HT-29 (cell line): ENCODE results near the gene UNKL. TPM values are rescaled to one million over a fixed set of nuclear protein-coding genes. Genes with fewer than 3 reads are reported as not detected.

Source experiments
- DNase-seq: peaks from one replicate; pipeline ENCODE4 v3.0.0-alpha.2; 2015; ENCODE audit warnings: low spot score
- total RNA-seq: library from RNA; depleted of rRNA; stranded (reverse); fragments of >200 nt; shearing (Covaris generic); gene quantifications from 2 replicates; pipeline ENCODE4 v1.2.3, GENCODE V29; 2014; rRNA removed

The UNKL gene, protein sequence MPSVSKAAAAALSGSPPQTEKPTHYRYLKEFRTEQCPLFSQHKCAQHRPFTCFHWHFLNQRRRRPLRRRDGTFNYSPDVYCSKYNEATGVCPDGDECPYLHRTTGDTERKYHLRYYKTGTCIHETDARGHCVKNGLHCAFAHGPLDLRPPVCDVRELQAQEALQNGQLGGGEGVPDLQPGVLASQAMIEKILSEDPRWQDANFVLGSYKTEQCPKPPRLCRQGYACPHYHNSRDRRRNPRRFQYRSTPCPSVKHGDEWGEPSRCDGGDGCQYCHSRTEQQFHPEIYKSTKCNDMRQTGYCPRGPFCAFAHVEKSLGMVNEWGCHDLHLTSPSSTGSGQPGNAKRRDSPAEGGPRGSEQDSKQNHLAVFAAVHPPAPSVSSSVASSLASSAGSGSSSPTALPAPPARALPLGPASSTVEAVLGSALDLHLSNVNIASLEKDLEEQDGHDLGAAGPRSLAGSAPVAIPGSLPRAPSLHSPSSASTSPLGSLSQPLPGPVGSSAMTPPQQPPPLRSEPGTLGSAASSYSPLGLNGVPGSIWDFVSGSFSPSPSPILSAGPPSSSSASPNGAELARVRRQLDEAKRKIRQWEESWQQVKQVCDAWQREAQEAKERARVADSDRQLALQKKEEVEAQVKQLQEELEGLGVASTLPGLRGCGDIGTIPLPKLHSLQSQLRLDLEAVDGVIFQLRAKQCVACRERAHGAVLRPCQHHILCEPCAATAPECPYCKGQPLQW
- total RNA-seq: 29.1 and 32.0 TPM in 2 replicates

DNA sequence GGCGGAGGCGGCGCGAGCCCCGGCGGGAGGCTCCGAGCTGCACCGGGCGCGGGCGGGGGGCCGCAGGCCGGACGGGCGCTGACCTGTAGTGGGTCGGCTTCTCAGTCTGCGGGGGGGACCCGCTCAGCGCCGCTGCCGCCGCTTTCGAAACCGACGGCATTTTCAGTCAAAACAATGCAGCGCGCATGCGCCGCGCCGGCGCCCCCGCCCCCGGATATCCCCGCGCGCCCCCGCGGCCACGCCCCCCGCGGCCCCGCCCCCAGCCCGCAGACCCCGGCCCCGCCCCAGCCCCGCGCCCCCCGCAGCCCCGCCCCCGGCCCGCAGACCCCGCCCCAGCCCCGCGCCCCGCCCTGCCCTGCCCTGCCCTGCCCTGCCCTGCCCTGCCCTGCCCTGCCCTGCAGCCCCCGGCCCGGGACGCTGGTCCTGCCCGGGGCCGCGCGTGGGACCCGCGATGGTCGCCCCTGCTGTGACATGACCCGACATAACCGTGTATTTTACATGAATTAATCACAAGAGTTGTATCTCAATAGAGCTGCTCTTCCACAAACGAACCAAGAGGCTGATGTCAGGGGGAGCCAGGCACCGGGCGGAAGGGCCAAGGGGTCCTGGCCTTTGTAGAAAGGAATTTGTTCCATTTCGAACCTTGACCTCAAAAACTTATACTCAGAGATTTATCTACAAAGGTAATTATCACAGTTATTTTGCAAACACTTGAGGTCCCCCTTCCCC is at the start of gene UNKL:
UNKL (minus strand) TSS at position 173 of the 729 bp plus-strand sequence; CDS start at position 160, 13 bp downstream.
- DNase-seq: peak; percentile 25

- DNase-seq: no peak
These were observed 46.6 kb upstream of the UNKL start for GRCh38 chr16:1461146-1461545.

GRCh38 chr16:1460602-1461138 is 46.2 kb upstream of the UNKL start:
- no peak for DNase-seq

GRCh38 chr16:1459967-1460366 is 45.5 kb upstream of the UNKL start:
- DNase-seq: no peak

DNA sequence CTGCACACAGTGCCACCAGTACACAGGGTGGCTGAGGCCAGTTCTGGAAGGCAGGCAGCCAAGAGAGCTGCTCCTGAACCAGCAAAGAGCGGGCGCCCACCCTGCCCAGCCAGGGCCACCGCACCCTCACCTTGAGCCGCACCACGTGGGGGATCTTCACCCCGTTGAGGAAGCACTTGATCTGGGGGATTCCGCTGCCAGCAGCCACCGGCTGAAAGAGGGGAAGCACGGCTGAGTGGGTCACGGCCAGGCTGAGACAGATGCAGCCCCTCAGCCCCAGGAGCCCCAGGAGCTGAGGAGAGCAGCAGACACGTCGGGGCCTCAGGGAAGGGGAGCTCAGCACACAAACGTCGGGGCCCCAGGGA is 44.5 kb upstream of the UNKL start:
- no peak for DNase-seq

DNA sequence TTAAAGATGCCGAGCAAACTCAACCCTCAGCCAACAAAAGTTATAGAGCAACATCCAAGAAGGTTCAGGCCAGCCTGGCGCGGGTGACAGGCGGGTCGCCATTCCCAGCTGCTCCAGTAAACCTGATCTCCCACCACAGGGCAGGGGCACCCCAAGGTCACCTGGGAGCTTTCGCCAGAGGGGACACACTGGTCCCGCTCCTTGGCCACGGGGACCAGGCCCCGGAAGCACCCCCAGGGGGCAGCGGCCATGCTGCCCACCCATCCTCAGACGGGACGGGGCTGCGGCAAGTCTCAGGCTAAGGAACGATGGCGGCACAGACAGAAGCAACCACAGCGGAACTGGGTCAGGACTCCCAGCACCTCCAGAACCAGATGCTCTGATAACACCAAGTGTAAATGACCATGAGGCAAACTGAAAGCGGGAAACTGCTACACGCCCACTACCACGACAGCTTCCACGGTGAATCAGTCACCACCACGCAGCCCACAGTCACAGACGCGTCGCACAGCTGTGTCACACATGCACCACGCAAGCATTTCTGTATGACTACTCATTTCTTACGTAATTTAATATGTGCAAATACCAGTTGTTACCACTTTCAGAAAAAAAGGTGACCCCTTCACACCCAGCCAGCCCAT is 44.0 kb upstream of the UNKL start:
- no peak for DNase-seq

DNA sequence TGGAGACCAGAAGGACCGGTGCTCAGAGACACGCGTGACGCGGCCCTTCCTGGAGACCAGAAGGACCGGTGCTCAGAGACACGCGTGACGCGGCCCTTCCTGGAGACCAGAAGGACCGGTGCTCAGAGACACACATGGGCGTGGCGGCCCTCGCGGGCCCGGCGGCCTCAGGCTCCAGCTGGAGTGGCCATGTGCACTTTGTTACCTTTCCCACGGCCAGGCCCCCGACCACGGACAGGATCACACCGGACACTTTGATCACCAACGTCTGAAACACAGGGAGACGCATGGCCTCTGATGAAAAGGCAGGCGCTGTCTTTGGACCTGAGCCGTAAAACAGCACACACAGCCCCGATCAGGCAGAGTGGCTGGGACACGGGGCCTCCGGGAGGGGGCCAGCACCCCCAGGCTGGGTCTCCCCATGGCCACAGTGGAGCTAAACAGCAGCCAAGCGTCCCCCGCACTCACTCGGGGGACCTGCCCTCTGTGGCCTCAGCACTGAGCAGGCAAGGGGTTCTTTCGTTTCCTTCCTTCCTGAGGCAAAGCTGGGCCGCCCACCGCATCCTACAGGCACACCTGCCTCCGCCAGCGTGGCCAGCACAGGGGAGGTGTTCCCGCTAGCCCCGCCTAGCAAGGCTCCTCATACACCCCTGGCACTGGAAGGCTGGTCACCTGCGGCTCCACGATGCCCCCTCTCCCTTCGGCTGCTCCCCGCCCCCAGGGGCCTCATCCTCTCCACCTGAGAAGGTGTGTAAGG is 43.2 kb upstream of the UNKL start:
- no peak for DNase-seq

- no peak for DNase-seq
These were observed 42.4 kb upstream of the UNKL start for GRCh38 chr16:1456951-1457350.

- no peak for DNase-seq
These were observed 41.0 kb upstream of the UNKL start for GRCh38 chr16:1455190-1456171.

GRCh38 chr16:1454561-1454960 is 40.1 kb upstream of the UNKL start:
- DNase-seq: no peak

DNA sequence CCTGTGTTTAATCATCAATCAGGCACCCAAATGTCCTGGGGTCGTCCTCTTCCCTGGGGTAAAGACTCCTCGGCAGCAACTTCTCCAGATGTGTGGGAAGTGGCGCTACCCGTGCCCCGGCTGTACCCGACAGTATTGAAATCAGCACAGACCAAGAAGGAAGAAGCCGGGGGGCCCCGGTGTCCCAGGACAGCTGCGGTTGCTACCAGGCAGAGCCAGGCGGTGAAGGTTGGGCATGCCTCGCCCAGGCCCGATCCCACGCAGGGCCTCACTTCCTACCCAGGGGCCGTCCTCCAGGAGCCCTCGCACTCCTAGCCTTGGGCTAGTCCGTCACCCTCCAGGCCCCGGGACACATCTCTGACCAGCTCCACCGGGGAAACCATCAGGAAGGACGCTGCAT is 38.8 kb upstream of the UNKL start:
- DNase-seq: no peak

DNA sequence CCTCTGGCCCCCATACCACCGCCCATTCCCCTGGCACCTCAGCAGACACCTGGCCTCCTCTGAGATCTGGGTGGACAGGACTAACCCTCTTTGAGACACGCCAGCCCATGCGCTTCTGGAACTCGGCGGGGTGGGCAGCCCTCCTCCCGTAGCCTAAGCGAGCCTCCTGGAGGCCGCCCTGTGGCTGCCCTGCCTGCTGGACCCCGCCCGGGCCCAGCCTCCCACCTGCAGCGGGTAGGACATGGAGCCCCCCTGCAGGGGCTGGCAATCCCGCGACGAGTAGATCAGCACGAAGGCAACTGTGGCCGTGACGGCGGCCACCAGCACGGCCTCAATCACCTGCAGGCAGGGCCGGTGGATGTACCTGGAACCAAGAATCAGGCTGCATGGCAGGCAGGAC is 38.0 kb upstream of the UNKL start:
- DNase-seq: no peak

- DNase-seq: no peak
These were observed 37.3 kb upstream of the UNKL start for GRCh38 chr16:1451702-1452392.

GRCh38 chr16:1450841-1451240 is 36.3 kb upstream of the UNKL start:
- no peak for DNase-seq

DNA sequence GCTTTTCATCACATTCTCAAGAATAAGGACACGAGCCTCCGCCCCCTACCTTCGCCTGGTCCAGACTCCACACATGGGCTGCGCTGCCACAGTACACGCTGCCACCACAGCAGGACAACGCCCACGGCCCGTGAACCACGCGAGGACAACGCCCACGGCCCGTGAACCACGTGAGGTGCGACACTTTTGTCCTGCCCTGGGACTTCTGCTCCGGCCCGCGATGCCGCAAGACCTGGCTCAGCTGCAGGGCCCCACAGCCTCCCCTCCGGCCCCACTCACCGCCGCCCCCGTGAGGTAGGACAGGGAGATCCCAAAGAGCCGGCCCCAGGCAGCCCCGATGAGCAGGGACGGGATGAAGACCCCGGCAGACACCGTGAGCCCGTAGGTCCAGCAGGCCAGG is 35.7 kb upstream of the UNKL start:
- DNase-seq: no peak

GRCh38 chr16:1449201-1449788 is 34.8 kb upstream of the UNKL start:
- DNase-seq: no peak

DNA sequence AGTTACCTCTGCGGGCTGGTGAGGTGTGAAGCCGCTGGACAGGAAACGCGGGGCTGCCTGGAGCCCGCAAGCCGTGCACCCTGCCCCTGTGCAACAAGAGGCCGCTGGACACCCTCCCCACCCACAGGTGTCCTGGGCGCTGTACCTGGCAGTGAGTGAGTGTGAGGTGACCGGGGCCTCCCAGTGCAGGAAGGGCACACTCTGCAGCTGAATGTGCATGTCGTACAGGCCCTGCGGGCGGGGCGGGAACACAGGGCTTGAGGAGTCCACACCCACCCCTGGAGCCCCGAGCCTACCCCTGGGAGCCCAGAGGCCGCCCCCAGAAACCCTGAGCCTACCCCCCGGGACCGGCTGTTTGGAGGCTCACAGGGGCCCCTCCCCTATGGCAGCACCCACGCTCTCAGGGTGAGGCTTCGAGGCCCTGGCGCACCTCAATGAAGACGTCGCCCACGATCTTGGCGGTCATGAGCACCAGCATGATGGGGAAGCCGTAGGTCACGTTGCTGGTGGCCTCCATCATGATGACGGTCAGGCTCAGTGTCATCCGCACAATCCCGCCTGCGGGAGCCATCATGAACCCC is 34.1 kb upstream of the UNKL start:
- DNase-seq: no peak

GRCh38 chr16:1447965-1448364 is 33.5 kb upstream of the UNKL start:
- DNase-seq: no peak
